ENCODE measurements around the gene NLGN1.
"Not testable (repeated sequence)": the region's sequence is repeated elsewhere in the genome, so short reads cannot be mapped to it uniquely, and the experiment has no call there.

Gene NLGN1

GRCh38 chr3:173397161-173398110, at the start of gene NLGN1:
NLGN1 (plus strand) TSS chr3:173397744.
- DNase-seq = peak; percentile 57

GRCh38 chr3:173351886-173352285, 45.7 kb upstream of the NLGN1 start:
- DNase-seq = no peak

GRCh38 chr3:173353137-173353536, 44.4 kb upstream of the NLGN1 start:
- not testable (repeated sequence) for DNase-seq

- no peak for DNase-seq
These were observed 43.4 kb upstream of the NLGN1 start for GRCh38 chr3:173354124-173354523.

- DNase-seq = no peak
These were observed 25.6 kb upstream of the NLGN1 start for GRCh38 chr3:173371848-173372487.

GRCh38 chr3:173380681-173381080, 16.9 kb upstream of the NLGN1 start:
- no peak for DNase-seq

GRCh38 chr3:173381936-173382335, 15.6 kb upstream of the NLGN1 start:
- not testable (repeated sequence) for DNase-seq

- DNase-seq = no peak
These were observed 2.5 kb upstream of the NLGN1 start for GRCh38 chr3:173395073-173395411.

GRCh38 chr3:173395412-173396181, 1.9 kb upstream of the NLGN1 start:
- DNase-seq = peak; percentile 91

- no peak for DNase-seq
These were observed 1.1 kb upstream of the NLGN1 start for GRCh38 chr3:173396191-173397041.

- DNase-seq = no peak
These were observed 551 bp downstream of the NLGN1 start for GRCh38 chr3:173398111-173398479.

- no peak for DNase-seq
These were observed 1.5 kb downstream of the NLGN1 start for GRCh38 chr3:173399044-173399443.

GRCh38 chr3:173401369-173401768, 3.8 kb downstream of the NLGN1 start:
- no peak for DNase-seq

GRCh38 chr3:173402656-173403055, 5.1 kb downstream of the NLGN1 start:
- DNase-seq = no peak

GRCh38 chr3:173403376-173403775, 5.8 kb downstream of the NLGN1 start:
- no peak for DNase-seq

GRCh38 chr3:173404156-173404555, 6.6 kb downstream of the NLGN1 start:
- DNase-seq = no peak

- no peak for DNase-seq
These were observed 12.9 kb downstream of the NLGN1 start for GRCh38 chr3:173410436-173410835.

GRCh38 chr3:173410849-173411248, 13.3 kb downstream of the NLGN1 start:
- peak; percentile 34 for DNase-seq

- DNase-seq = peak; percentile 43
These were observed 13.9 kb downstream of the NLGN1 start for GRCh38 chr3:173411375-173411973.

GRCh38 chr3:173416070-173416469, 18.5 kb downstream of the NLGN1 start:
- DNase-seq = no peak

- DNase-seq = no peak
These were observed 31.5 kb downstream of the NLGN1 start for GRCh38 chr3:173429076-173429475.

- DNase-seq = no peak
These were observed 32.0 kb downstream of the NLGN1 start for GRCh38 chr3:173429527-173429926.
